Panc1 (cell line): ENCODE results near the gene TFDP2. TPM values are rescaled to one million over a fixed set of nuclear protein-coding genes. Genes with fewer than 3 reads are reported as not detected.

Experiments
- ATAC-seq: fragments of 200-7000 bp; cut with Tn5 transposase; 2 replicates; pipeline ENCODE4 v1.9.1; 2020; ENCODE audit warnings: mild to moderate bottlenecking, moderate library complexity
- BruUV-seq: library from RNA; stranded (reverse); fragments of 400-500 nt; replicated peaks from 2 replicates; lab custom pipeline; 2021; lab: Mats Ljungman, UMichigan
- CTCF ChIA-PET: fragments of 300-600 bp; sonication (Branson Sonifier 250); formaldehyde crosslinking; loops from one replicate; lab custom pipeline; 2022; ENCODE audit warnings: antibody characterized with exemption; lab: Charles Lee
- POLR2A ChIA-PET: fragments of 300-600 bp; sonication (Branson Sonifier 250); formaldehyde crosslinking; loops from one replicate; lab custom pipeline; 2022; ENCODE audit warnings: antibody characterized with exemption; lab: Charles Lee
- DNase-seq: peaks from one replicate; pipeline ENCODE4 v3.0.0-alpha.2; 2010; ENCODE audit warnings: low read depth, low spot score
- H3K27ac ChIP-seq: 2 replicates; pipeline ENCODE4 v1.5.1; 2011; ENCODE audit warnings: mild to moderate bottlenecking, low read length, inconsistent platforms
- H3K27me3 ChIP-seq: fragments of 200-500 bp; sonication (Bioruptor generic); 2 replicates; pipeline ENCODE4 v1.6.0; 2014; ENCODE audit warnings: low read length, inconsistent platforms; ENCODE audit not compliant: control insufficient read depth, insufficient read depth
- H3K36me3 ChIP-seq: fragments of 200-500 bp; sonication (Bioruptor generic); 2 replicates; pipeline ENCODE4 v1.5.1; 2014; ENCODE audit warnings: inconsistent platforms, mild to moderate bottlenecking, low read length, moderate library complexity; ENCODE audit not compliant: control insufficient read depth, insufficient read depth
- H3K4me1 ChIP-seq: 2 replicates; pipeline ENCODE4 v1.5.1; 2011; ENCODE audit warnings: inconsistent platforms, mild to moderate bottlenecking, low read length, moderate library complexity; ENCODE audit not compliant: control insufficient read depth, insufficient read depth
- H3K4me3 ChIP-seq, 2 experiments: 2 replicates each; pipeline ENCODE4 v1.5.1; 2011 to 2012; ENCODE audit warnings: low read depth in 2 of 2, low read length in 2 of 2, mild to moderate bottlenecking in 2 of 2, inconsistent platforms in 1 of 2, moderate library complexity in 1 of 2
- H3K9me3 ChIP-seq: fragments of 200-500 bp; sonication (Bioruptor generic); 2 replicates; pipeline ENCODE4 v1.5.1; 2014; ENCODE audit warnings: low read depth, mild to moderate bottlenecking, inconsistent platforms, low read length, moderate library complexity; ENCODE audit not compliant: control insufficient read depth, insufficient read depth
- CTCF ChIP-seq: fragments of 450-650 bp; IDR thresholded peaks from 2 replicates; pipeline ENCODE4 v1.5.1; 2017; ENCODE audit warnings: mild to moderate bottlenecking
- POLR2AphosphoS5 ChIP-seq: IDR thresholded peaks from 2 replicates; pipeline ENCODE4 v1.6.1; 2012; ENCODE audit warnings: mild to moderate bottlenecking, low read depth, low read length, moderate library complexity
- REST ChIP-seq, 2 experiments: IDR thresholded peaks; 2 replicates each; pipeline ENCODE4 v1.6.1; 2011 to 2012; ENCODE audit warnings: low read depth in 2 of 2, control low read depth in 1 of 2, low read length in 1 of 2, mild to moderate bottlenecking in 1 of 2, moderate library complexity in 1 of 2; ENCODE audit not compliant: insufficient read depth in 1 of 2
- SIN3A ChIP-seq: IDR thresholded peaks from 2 replicates; pipeline ENCODE4 v1.6.1; 2012; ENCODE audit warnings: low read depth, mild to moderate bottlenecking, low read length, moderate library complexity, borderline replicate concordance; ENCODE audit not compliant: insufficient read depth
- TCF7L2 ChIP-seq: IDR thresholded peaks from 2 replicates; pipeline ENCODE4 v1.6.1; 2011; ENCODE audit warnings: mild to moderate bottlenecking, low read depth, low read length, inconsistent platforms
- in situ Hi-C: cut with HindIII; loops from 2 replicates; pipeline ENCODE4 v1.10.0; 2016; ENCODE audit warnings: low sequenced_read_pairs, low pct_unique_long_range_greater_than_20kb
- intact Hi-C: fragments of 100-400 bp; cut with micrococcal nuclease; formaldehyde crosslinking; loops from one replicate; pipeline ENCODE4 v1.10.0; 2022; ENCODE audit not compliant: unreplicated experiment
- total RNA-seq: library from RNA; stranded (reverse); gene quantifications from one replicate; pipeline ENCODE4 v1.2.1, GENCODE V29; 2021; ENCODE audit not compliant: unreplicated experiment

TFDP2 gene
- total RNA-seq, 1 experiment from 2014 or later = 66.3 TPM

- H3K27ac ChIP-seq = no peak overlapping the region
- ChIA-PET CTCF (no interaction called here), POLR2A (no interaction called here)
- H3K4me3 ChIP-seq = no peak overlapping the region
- H3K27me3 ChIP-seq = no peaks in the 10 kb centered on the region
- no peak for ATAC-seq
- 0 out of 2 replicates have a peak, but pooled peaks cover under 1% of the 10 kb centered on the region for H3K36me3 ChIP-seq
- intact Hi-C loops = no loop called here
- BruUV-seq = no TSS peak
- TF ChIP-seq POLR2AphosphoS5 (no peak), TCF7L2 (no peak), REST (IDR thresholded peaks at IDR 0.05; ENCODE audit: insufficient read depth in 1 of 2, low read depth in 2 of 2, low read length in 1 of 2) (no peak)
- DNase-seq = no peak
- H3K9me3 ChIP-seq = no peaks in the 10 kb centered on the region
- in situ Hi-C loops = no loop called here
- peaks cover 6% of the 10 kb centered on the region; the same call in 1 of the 2 replicates for H3K4me1 ChIP-seq
Measured at GRCh38 chr3:141898908-141899307, 250.4 kb downstream of the TFDP2 start.

- Histone ChIP-seq H3K27me3 (no peaks in the 10 kb centered on the region), H3K4me1 (peaks cover 4% of the 10 kb centered on the region; the same call in 1 of the 2 replicates), H3K4me3 (no peak overlapping the region), H3K36me3 (no peaks in the 10 kb centered on the region), H3K9me3 (no peaks in the 10 kb centered on the region), H3K27ac (no peak overlapping the region)
- DNase-seq (no peak), ATAC-seq (no peak)
- ChIA-PET CTCF (no interaction called here), POLR2A (no interaction called here)
- BruUV-seq = no TSS peak
- intact Hi-C loops (no loop called here), in situ Hi-C loops (no loop called here)
- TF ChIP-seq SIN3A = no peak
- TF ChIP-seq REST (IDR thresholded peaks at IDR 0.05; ENCODE audit: insufficient read depth in 1 of 2, low read depth in 2 of 2, low read length in 1 of 2) = no peak
- no peak for TF ChIP-seq POLR2AphosphoS5
- TF ChIP-seq CTCF = no peak
- TF ChIP-seq TCF7L2 = no peak
Measured at GRCh38 chr3:141895731-141896130, 253.6 kb downstream of the TFDP2 start.
